ENCODE results near the gene SCLY. TPM values are rescaled to one million over a fixed set of nuclear protein-coding genes. Genes with fewer than 3 reads are reported as not detected.
"Not testable (repeated sequence)": the region's sequence is repeated elsewhere in the genome, so short reads cannot be mapped to it uniquely, and the experiment has no call there.

SCLY gene
- polyA plus RNA-seq (ENCODE audit: insufficient read length in 3 of 3), result 10 to 100 TPM; 23.0 to 33.3 (median 25.5) TPM
- long read RNA-seq, donor 1, partial matches to known transcripts, result 0 of 6 reads
- long read RNA-seq, donor 1, other reads (novel, unspliced or antisense), result 0 of 6 reads
- long read RNA-seq, donor 2, partial matches to known transcripts, result 0 of 7 reads
- long read RNA-seq, donor 2, other reads (novel, unspliced or antisense), result 0 of 7 reads
- long read RNA-seq, donor 3, transcript SCLY-201 (12 exons, 2,562 nt), result major isoform, 5 of 5 reads
- long read RNA-seq, donor 3, partial matches to known transcripts, result 0 of 5 reads
- long read RNA-seq, donor 3, other reads (novel, unspliced or antisense), result 0 of 5 reads
- long read RNA-seq, donor 4, transcript SCLY-201 (12 exons, 2,562 nt), result major isoform, 6 of 26 reads
- long read RNA-seq, donor 4, partial matches to known transcripts, result 20 of 26 reads
- long read RNA-seq, donor 4, other reads (novel, unspliced or antisense), result 0 of 26 reads
- long read RNA-seq, donor 5, result 0 reads
- long read RNA-seq, donor 6, partial matches to known transcripts, result 0 of 6 reads
- long read RNA-seq, donor 6, other reads (novel, unspliced or antisense), result 0 of 6 reads
- long read RNA-seq, donor 7, transcript SCLY-201 (12 exons, 2,562 nt), result major isoform, 7 of 9 reads
- long read RNA-seq, donor 7, partial matches to known transcripts, result 0 of 9 reads
- long read RNA-seq, donor 7, other reads (novel, unspliced or antisense), result 0 of 9 reads
- long read RNA-seq, donor 8, partial matches to known transcripts, result 0 of 1 reads
- long read RNA-seq, donor 8, other reads (novel, unspliced or antisense), result 0 of 1 reads
- long read RNA-seq, donor 9, partial matches to known transcripts, result 0 of 3 reads
- long read RNA-seq, donor 9, other reads (novel, unspliced or antisense), result 0 of 3 reads
- long read RNA-seq, donor 10, partial matches to known transcripts, result 11 of 14 reads
- long read RNA-seq, donor 10, other reads (novel, unspliced or antisense), result 0 of 14 reads
- long read RNA-seq, donor 11, result 0 reads
- long read RNA-seq, donor 12, transcript SCLY-201 (12 exons, 2,562 nt), result major isoform, 5 of 6 reads
- long read RNA-seq, donor 12, partial matches to known transcripts, result 0 of 6 reads
- long read RNA-seq, donor 12, other reads (novel, unspliced or antisense), result 0 of 6 reads
- long read RNA-seq, donor 13, partial matches to known transcripts, result 0 of 4 reads
- long read RNA-seq, donor 13, other reads (novel, unspliced or antisense), result 0 of 4 reads
- long read RNA-seq, donor 14, result 0 reads
- long read RNA-seq, donor 15, partial matches to known transcripts, result 17 of 22 reads
- long read RNA-seq, donor 15, other reads (novel, unspliced or antisense), result 0 of 22 reads
- long read RNA-seq, donor 16, transcript SCLY-201 (12 exons, 2,562 nt), result major isoform, 6 of 6 reads
- long read RNA-seq, donor 16, partial matches to known transcripts, result 0 of 6 reads
- long read RNA-seq, donor 16, other reads (novel, unspliced or antisense), result 0 of 6 reads

GRCh38 chr2:238060542-238061314 lies at the start of gene SCLY:
TSS of gene SCLY (plus strand) at chr2:238061001. CDS start at chr2:238061055, 54 bp downstream.
- peak; percentile 98 for DNase-seq

- DNase-seq, result no peak
These were observed 47.0 kb upstream of the SCLY start for GRCh38 chr2:238013806-238014205.

GRCh38 chr2:238015705-238016104 lies 45.1 kb upstream of the SCLY start:
- no peak for DNase-seq

GRCh38 chr2:238016526-238016925 lies 44.3 kb upstream of the SCLY start:
- no peak for DNase-seq

GRCh38 chr2:238019962-238020361 lies 40.8 kb upstream of the SCLY start:
- no peak for DNase-seq

GRCh38 chr2:238020816-238021215 lies 40.0 kb upstream of the SCLY start:
- DNase-seq, result no peak

- no peak for DNase-seq
These were observed 39.5 kb upstream of the SCLY start for GRCh38 chr2:238021327-238021726.

GRCh38 chr2:238022594-238023157 lies 38.1 kb upstream of the SCLY start:
- DNase-seq, result no peak

GRCh38 chr2:238023608-238024007 lies 37.2 kb upstream of the SCLY start:
- DNase-seq, result no peak

- DNase-seq, result no peak
These were observed 35.8 kb upstream of the SCLY start for GRCh38 chr2:238024986-238025385.

GRCh38 chr2:238025741-238026360 lies 35.0 kb upstream of the SCLY start:
- no peak for DNase-seq

- no peak for DNase-seq
These were observed 33.7 kb upstream of the SCLY start for GRCh38 chr2:238027058-238027457.

- DNase-seq, result no peak
These were observed 33.0 kb upstream of the SCLY start for GRCh38 chr2:238027591-238028415.

GRCh38 chr2:238029853-238030252 lies 30.9 kb upstream of the SCLY start:
- DNase-seq, result no peak

- no peak for DNase-seq
These were observed 30.2 kb upstream of the SCLY start for GRCh38 chr2:238030422-238031155.

- DNase-seq, result no peak
These were observed 29.1 kb upstream of the SCLY start for GRCh38 chr2:238031751-238032150.

GRCh38 chr2:238032755-238033337 lies 28.0 kb upstream of the SCLY start:
- DNase-seq, result no peak

- not testable (repeated sequence) for DNase-seq
These were observed 26.8 kb upstream of the SCLY start for GRCh38 chr2:238033991-238034390.
